HG03280 (cell line): ENCODE measurements around the gene PLBD1.

Source experiments
- ATAC-seq: cut with Tn5 transposase; IDR thresholded peaks from one replicate; pipeline ENCODE4 v1.9.1; 2021; ENCODE audit warnings: mild to moderate bottlenecking, moderate library complexity; ENCODE audit not compliant: unreplicated experiment

Gene PLBD1

GRCh38 chr12:14510574-14510973, 57.1 kb downstream of the PLBD1 start:
- no peak for ATAC-seq

- ATAC-seq: no peak
These were observed 61.8 kb downstream of the PLBD1 start for GRCh38 chr12:14505626-14506596.

- no peak for ATAC-seq
These were observed 72.4 kb downstream of the PLBD1 start for GRCh38 chr12:14495326-14495725.

- ATAC-seq: no peak
These were observed 84.8 kb downstream of the PLBD1 start for GRCh38 chr12:14482886-14483285.

GRCh38 chr12:14482361-14482760, 85.3 kb downstream of the PLBD1 start:
- ATAC-seq: no peak

GRCh38 chr12:14481201-14481600, 86.5 kb downstream of the PLBD1 start:
- no peak for ATAC-seq

- no peak for ATAC-seq
These were observed 88.7 kb downstream of the PLBD1 start for GRCh38 chr12:14479004-14479403.

GRCh38 chr12:14473707-14474287, 93.9 kb downstream of the PLBD1 start:
- no peak for ATAC-seq

- ATAC-seq: no peak
These were observed 96.2 kb downstream of the PLBD1 start for GRCh38 chr12:14471497-14471896.

GRCh38 chr12:14460212-14460841, 107.4 kb downstream of the PLBD1 start:
- no peak for ATAC-seq

- no peak for ATAC-seq
These were observed 113.4 kb downstream of the PLBD1 start for GRCh38 chr12:14454098-14454907.
